Breast epithelium (tissue), 3 donors: Measurements from ENCODE around the gene ZFYVE9.
"Not testable (repeated sequence)": the region's sequence is repeated elsewhere in the genome, so short reads cannot be mapped to it uniquely, and the experiment has no call there.

ENCODE experiments used
- CTCF ChIP-seq, 3 donors: fragments of 450-650 bp; IDR thresholded peaks; one replicate each; pipeline ENCODE4 v1.5.1; 2016 to 2017; ENCODE audit warnings: antibody characterized with exemption in 3 of 3, mild to moderate bottlenecking in 3 of 3, moderate library complexity in 3 of 3
- POLR2A ChIP-seq: fragments of 450-650 bp; IDR thresholded peaks from one replicate; pipeline ENCODE4 v1.6.1; 2016; ENCODE audit warnings: antibody characterized with exemption, mild to moderate bottlenecking, moderate library complexity
- POLR2AphosphoS5 ChIP-seq, 3 donors: sonication (generic); formaldehyde crosslinking; IDR thresholded peaks; one replicate each; pipeline ENCODE4 v1.6.1; 2017; ENCODE audit warnings: antibody characterized with exemption in 3 of 3

DNA sequence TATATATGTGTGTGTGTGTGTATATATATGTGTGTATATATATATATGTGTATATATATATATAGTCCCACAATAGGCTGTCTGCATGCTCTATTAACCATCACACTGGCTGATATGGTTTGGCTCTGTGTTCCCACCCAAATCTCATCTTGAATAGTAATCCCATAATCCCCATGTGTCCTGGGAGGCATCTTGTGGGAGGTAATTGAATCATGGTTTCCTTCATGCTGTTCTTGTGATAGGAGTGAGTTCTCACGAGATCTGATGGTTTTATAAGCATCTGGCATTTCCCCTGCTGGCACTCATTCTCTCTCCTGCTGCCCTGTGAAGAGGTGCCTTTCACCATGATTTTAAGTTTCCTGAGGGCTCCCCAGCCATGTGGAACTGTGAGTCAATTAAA, 228.0 kb downstream of the ZFYVE9 start:
- not testable (repeated sequence) for TF ChIP-seq CTCF (IDR thresholded peaks at IDR 0.05); POLR2AphosphoS5 (IDR thresholded peaks at IDR 0.05); POLR2A
